Tibial nerve (tissue), 3 donors: Measurements from ENCODE around the gene MUC2.

Experiments
- CTCF ChIP-seq, 5 experiments: fragments of 200-600 bp in 3 of 5; fragments of 450-650 bp in 2 of 5; sonication (generic) in 3 of 5; IDR thresholded peaks; one replicate each; pipeline ENCODE4 v1.5.1; 2016 to 2019; ENCODE audit warnings: antibody characterized with exemption in 5 of 5, mild to moderate bottlenecking in 3 of 5, moderate library complexity in 2 of 5
- POLR2A ChIP-seq, 2 donors: fragments of 450-650 bp; IDR thresholded peaks; one replicate each; pipeline ENCODE4 v1.6.1; 2017; ENCODE audit warnings: antibody characterized with exemption in 2 of 2, mild to moderate bottlenecking in 2 of 2, moderate library complexity in 2 of 2

- no peak for TF ChIP-seq CTCF (IDR thresholded peaks at IDR 0.05)
- TF ChIP-seq POLR2A (IDR thresholded peaks at IDR 0.05): no peak
Observed at GRCh38 chr11:1069740-1070139, 4.9 kb upstream of the MUC2 start.
